GM08714 (cell line): ENCODE data around the gene CACNA1C.

Experiments used
- H3K4me3 ChIP-seq: fragments of 200-500 bp; sonication (Bioruptor generic); 2 replicates; pipeline ENCODE4 v1.5.1; 2014; ENCODE audit warnings: mild to moderate bottlenecking, low read length, inconsistent platforms
- ZNF274 ChIP-seq: IDR thresholded peaks from 2 replicates; pipeline ENCODE4 v1.6.1; 2012; ENCODE audit warnings: mild to moderate bottlenecking, low read depth, low read length

The CACNA1C gene

DNA sequence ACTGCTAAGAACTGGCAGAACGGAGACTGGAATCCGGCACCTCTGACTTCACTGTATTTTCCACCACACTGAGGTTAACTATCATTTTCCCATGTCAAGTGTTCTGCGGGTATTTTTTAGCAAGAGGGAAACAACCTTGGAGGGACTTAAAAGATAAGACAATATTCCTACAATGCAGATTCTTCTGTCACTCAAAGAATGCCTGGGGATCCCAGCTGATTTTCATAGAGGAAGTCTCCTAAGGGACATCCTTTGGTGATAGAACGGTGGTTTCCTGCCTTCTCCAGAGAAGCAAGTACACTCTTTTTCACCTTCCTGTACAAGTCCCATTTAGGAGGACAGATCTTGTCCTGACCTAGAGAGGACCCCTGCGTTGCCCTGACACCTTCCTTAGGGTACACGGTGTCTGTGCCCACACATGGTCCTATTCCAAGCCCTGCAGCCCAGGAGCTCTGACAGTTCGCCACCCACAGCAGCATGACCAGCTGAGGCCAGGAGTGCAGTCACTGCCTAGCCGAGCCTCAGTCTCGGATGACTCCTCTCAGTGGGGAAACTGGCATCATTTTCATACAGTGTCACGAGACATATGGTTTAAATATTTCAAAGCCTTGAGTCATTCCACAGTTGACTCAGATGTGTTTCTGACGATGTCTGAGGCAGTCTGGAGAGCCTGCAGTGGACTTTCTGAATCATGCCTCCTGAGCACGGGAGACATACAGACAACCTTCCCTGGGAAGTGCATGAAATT lies 560.7 kb downstream of the CACNA1C start:
- no peak for TF ChIP-seq ZNF274
- no peak overlapping the region for H3K4me3 ChIP-seq

DNA sequence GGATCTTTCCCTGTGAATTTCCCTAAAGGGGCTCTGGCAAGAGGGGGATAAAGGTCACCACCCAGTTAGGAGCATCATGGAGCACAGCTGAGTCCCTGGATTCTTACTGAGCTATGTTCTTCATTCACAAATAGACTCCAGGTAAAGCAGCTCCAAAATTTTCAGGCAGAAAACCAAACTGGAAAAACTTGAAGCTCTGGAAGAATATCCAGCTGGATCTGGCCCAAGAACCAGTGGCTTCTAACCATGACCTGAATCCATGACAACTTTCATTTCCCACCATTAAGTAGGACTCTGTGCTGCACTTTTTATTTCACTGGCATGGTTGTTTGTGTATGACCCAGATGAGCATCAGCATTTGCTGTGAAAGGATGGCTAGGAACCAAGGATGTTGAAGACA lies 561.6 kb downstream of the CACNA1C start:
- no peak overlapping the region for H3K4me3 ChIP-seq
- no peak for TF ChIP-seq ZNF274

DNA sequence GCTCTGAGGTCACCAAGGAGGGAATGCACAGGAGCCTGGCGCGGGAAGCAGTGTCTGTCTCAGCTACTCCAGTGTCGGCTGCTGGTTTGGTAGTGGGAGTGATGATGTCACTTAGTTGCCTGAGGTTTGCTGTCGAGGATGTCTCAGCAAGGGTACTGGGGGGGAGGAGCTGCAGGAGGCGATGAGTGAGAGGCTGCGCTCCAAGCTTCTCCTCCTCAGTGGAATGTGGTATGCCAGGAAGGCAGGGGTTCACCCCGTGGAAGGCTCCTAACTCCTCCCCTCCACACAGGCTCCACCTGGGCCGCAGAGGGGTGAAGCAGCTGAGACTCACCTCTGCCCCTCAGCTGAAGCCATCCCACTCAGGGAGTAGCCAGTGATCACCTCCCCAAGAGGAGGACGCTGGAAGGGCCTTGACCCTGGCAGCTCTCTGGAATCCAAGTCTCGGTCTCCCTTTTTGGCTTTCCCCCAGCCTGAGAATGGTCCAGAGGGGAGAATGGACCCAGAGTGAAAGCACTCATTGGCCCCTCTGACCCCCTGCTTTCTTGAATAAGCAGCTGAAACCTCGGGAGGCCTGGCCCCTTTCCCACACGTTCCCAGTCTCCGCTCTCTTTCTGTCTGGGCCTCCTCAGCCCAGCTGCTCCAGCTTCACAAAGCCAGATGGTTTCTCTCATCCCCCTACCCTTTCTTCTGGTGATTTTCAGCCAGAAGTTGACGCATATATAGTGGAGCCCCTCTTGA lies 563.0 kb downstream of the CACNA1C start:
- TF ChIP-seq ZNF274, result no peak

DNA sequence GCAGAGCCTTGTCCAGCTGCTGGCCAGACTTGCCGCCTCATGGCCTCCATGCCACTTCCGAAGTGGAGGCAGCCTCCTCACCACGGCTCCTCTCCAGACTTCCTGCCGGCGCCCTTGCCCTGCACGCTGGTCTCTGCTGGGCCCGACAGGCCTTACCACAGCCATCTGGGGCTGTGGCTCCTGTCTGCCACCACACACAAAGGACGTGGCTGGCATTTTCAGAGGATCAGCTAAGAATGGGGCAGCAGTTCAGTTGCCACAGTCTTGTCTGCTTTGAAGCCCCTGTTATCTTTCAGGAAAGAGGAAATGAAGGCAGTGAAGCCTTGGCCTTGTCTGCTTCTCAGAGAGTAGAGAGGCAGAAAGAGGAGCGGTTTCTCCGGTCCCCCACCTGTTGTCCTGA lies 564.0 kb downstream of the CACNA1C start:
- TF ChIP-seq ZNF274, result no peak
- no peak overlapping the region for H3K4me3 ChIP-seq

More for the DNA sequence above, 563.0 kb downstream of the CACNA1C start:
- no peak overlapping the region for H3K4me3 ChIP-seq

DNA sequence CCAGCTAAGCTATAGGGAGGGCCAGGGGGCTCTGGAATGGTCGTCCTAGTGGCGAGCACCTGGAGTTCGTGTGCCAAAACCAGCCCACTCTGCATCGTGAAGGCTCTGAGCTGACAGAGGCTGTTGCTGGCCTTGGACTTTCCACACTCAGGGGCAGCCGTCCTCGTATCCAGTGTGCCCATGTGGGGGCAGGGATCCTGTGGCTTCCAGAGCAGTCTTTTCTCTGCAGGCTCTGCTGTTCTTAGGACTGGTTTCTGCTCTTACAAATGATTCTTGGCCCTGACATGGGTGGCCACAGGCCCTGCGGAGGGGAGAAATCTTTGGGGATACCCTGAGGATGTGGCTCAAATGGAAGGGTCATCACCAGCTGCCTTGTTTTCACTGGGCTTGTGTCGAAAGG lies 564.6 kb downstream of the CACNA1C start:
- no peak overlapping the region for H3K4me3 ChIP-seq
- no peak for TF ChIP-seq ZNF274

DNA sequence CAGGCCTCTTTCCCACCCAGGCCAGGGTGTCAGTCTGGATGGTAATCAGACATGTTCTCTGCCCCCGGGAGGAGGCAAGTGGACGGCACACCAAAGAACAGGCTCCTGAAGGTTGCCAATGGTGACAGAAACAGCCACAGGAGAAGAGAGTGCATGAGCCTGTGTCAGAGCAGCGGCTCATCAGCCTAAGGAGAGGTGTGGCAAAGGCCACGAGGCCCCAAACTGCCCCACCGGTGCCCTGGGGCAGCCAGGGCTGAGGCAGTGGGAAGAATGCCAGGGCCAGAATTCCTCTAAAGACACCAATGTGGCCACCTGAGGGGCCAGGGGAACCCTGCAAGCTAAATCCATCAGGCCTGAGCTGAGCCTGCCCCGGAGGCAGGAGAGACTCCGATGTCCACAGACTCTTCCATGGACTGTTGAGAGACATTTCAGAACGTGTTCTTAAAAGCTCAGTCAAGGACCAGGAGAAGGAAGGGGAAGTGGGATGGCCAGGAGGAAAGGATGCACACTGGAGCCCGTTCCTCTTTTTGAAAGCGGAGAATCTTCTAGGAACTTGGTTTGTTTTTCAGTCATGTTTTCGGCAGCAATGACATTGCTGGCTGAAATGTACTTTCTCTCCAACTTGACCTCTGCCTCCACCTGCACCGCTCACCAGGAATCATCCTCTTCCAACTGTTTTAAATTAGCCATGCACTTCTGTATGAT lies 565.7 kb downstream of the CACNA1C start:
- TF ChIP-seq ZNF274, result no peak

DNA sequence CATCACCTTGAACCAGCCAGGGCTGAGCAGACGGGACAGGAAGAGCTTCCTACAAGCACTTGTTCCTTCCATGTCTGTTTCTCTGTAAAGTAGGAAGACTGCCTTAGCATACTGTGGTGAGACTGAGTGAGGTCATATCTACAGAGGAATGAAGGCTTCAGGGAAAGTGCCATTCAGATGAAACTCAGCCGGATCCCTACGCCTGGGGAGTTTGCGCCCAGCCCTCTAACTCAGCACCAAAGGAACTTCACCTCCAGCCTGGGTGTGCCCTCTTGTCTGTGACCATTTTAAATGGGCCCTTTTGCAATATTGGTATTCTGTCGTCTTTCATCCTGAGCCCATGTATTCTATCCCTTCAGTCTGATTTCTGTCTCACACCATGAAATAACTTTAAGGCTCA lies 566.3 kb downstream of the CACNA1C start:
- no peak for TF ChIP-seq ZNF274

More for the DNA sequence above, 565.7 kb downstream of the CACNA1C start:
- no peak overlapping the region for H3K4me3 ChIP-seq

DNA sequence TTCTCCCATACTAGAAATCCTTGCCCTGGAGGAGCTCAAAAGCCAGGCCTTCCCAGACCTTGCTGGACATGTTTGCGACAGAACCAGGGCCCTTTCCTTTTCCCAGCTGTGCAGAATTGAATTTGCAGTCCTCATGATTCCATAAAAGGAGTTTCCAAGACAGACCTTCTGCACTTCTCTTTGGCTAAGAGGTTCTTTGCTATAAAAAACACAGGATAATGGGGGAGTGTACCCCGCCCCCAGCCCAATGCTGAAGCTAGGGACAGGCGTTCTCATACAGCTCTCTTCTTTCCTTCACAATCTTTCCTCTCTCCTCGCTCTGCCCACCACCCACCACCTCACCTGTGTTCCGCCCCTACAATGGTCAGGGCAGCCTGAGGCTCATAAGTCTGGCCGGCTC lies 569.7 kb downstream of the CACNA1C start:
- TF ChIP-seq ZNF274, result no peak
- no peak overlapping the region for H3K4me3 ChIP-seq

More for the DNA sequence above, 566.3 kb downstream of the CACNA1C start:
- H3K4me3 ChIP-seq, result no peak overlapping the region

DNA sequence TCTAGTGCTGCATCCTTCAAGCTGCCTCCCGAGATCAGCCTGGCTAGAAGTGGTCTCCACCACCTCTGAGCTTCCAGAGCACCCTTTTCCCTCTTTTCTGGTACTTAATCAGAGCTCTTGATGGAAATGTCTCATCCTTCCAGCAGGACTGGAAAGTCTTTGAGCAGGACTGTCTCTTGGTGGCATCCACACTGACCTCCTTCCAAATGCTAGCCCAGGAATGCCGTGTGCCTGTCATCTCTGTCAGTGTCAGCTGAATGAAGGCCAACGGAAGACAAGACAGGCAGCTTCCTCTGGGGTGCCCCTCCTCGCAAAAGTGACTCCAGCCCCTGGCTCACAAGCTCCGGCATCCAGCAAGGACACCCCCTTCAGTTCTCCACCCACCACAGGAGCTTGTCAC lies 570.7 kb downstream of the CACNA1C start:
- no peak for TF ChIP-seq ZNF274
- no peak overlapping the region for H3K4me3 ChIP-seq

DNA sequence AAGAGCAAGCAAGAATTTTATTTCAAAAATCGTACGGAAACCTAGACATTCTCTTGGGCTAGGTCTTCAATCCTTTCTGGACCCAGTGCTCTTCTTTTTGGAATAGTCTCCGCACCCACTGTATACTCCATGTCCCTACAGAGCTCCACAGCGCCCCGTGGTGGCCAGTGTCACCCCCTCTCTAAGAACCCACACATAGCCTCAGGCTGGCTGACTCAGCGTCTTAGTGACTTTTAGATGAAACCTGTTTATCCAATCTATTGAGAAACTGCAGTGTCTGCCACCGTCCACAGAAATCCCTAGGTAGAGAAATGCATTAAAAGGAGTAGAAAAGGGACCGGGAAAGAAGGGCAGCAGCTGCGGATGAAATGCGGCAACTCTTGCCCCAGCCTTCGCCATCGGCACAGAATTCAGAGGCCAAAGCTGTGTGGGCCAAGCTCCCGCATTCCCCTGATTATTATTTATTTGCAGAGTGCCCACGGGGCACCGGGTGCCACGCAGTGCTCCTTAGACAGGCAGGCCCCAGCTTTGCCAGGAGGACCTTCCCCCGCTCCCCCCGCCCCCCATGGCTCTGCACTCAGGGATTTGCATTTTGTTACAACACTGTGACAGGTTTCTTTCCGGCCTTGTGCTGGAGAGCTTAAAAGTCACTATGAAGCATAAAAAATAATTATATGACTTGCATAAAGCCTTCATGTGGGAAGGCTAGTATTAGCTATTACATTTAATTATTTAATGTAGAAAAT lies 571.9 kb downstream of the CACNA1C start:
- H3K4me3 ChIP-seq, result no peak overlapping the region
- no peak for TF ChIP-seq ZNF274

DNA sequence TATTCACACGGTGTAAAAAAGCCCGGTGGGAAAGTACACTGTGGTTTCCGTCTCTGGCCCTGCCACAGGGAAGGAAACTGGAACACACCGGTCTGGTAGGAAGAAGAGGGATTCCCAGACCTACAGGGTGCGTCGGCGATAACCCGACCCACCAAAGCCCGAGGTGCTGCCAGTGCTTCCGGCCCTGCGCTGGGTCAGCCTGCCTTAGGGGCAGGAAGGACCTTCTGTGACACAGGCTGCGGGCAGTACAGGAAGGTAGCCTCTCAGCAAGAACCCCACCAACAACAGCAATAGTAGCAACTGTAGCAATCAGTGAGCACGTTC lies 572.5 kb downstream of the CACNA1C start:
- TF ChIP-seq ZNF274, result no peak
- no peak overlapping the region for H3K4me3 ChIP-seq

DNA sequence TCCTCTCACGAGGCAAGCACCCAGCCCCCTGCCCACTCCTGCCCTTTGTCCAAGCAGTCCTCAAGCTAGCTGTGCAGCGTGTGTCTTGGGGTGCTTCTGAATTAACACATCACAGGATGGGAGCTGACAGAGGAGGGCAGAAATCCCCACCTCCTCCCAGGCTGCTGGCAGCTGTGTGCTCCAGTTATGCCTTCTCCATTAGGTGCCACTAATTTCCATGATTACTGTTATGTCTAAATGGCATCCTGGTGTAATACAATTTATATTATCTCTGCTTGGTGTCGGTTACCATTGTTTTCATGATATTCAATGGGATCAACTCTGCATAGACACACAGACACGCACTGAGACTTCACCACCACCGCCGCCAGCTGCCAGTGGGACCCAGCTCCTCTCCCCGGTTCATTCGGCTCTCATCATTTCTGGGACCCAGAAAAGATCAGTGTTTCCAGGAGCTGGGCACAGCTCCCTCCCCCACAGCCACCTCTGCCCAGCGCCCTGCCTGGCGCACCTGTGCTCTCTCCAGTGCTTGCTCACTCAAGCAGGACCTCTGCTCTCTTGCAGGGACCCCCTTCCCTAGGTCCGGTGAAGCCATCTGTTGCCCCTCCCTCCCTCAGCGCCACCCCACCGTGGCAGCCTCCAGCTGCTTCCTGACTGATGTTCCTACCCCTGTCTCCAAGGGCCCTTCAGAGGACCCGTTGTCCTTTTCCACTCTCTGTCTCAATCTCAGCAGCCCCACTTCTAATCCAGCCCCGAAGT lies 574.5 kb downstream of the CACNA1C start:
- no peak for TF ChIP-seq ZNF274
- H3K4me3 ChIP-seq, result no peak overlapping the region

DNA sequence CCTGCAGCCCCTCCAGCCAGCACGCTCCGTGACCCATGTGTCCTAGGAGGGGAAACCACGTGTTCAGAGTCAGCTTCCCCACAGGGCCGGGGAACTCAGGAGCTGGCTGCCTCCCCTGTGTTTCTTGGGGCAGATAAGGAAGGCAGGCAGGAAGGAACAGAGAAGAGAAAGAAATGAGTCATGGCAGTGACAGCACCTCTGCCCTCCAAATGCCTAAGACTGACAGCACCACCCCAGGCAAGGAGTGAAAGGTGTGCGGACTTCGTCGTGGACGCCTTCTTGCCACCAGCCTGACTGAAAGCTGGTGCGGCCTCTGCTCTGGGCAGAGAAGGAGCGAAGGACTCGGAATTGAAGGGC lies 575.0 kb downstream of the CACNA1C start:
- H3K4me3 ChIP-seq, result no peak overlapping the region
- TF ChIP-seq ZNF274, result no peak

DNA sequence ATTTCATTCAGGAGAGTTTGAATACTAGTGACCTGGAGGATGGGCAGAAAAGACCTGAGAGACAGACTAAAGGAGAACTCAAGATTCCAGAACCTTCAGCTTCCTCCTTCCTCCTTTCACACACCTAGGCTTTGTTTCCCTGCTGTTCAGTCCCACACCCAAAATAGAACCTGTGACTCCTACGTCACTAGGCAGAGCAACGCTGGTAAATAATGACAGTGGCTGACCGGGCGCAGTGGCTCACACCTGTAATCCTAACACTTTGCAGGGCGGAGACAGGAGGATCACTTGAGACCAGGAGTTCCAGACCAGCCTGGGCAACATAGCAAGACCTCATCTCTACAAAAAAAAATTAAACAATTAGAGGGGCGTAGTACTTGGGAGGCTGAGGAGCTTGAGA lies 575.6 kb downstream of the CACNA1C start:
- no peak overlapping the region for H3K4me3 ChIP-seq
- TF ChIP-seq ZNF274, result no peak
